ENCODE measurements around the gene NDUFB6.
A peak's percentile ranks its signal among the peaks of the same experiment; 100 is the strongest.
"Not testable (repeated sequence)": the region's sequence is repeated elsewhere in the genome, so short reads cannot be mapped to it uniquely, and the experiment has no call there.

The NDUFB6 gene

DNA sequence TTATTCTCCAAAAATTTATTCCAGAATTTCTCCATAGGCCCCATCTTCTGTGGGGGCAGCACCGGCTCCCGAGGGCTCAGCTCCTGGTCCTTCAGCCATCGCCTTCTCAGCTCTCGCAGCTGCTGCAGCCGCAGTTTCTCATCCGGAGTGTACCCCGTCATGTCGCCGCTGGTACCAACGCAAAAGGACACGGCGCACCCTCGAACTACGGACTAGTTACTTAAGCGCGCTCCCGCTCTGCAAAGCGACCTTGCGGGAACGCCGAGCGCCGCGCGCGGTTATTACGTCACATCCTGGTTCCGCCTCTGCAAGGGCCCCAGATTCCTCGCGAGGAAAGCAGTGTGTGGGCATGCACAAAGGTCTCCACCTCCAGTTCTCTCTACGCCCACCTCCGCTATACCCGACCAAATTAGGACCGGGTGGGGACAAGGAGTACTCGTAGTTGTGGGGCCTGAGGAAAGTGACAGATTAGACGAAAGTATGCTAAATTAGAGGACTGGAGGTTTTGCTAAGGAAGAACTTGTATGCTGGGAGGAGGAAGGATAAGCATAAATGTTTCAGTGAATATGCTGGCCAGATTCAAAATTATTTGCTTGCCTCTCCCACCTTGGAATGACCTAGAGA is at the start of gene NDUFB6:
Gene NDUFB6, minus strand, starts transcription at position 260 of the 624 bp plus-strand sequence. Its CDS starts 99 bp downstream, at position 161.
- DNase-seq (ENCODE audit: low read depth in 2 of 2), result peak; percentile 90 to 92

DNA sequence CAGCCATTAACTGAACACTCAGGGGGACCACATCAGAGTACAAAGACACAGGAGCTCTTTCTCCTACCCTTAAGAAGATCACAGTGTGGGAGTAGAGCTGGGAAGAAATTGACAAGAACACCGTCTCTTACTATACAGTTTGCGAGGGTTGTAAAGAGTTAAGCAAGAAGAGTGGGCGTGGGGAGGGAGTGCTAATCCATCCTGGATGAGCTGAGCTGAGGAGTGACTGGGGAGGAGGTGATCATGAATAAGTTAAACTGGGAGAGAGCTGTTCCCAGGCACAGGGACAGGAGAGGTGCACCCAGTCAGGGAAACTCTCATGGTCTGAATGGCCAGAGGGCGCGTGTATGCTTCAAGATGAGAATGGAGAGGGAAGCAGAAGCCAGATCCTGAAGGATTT is 45.3 kb upstream of the NDUFB6 start:
- no peak for DNase-seq (ENCODE audit: low read depth in 2 of 2)

DNA sequence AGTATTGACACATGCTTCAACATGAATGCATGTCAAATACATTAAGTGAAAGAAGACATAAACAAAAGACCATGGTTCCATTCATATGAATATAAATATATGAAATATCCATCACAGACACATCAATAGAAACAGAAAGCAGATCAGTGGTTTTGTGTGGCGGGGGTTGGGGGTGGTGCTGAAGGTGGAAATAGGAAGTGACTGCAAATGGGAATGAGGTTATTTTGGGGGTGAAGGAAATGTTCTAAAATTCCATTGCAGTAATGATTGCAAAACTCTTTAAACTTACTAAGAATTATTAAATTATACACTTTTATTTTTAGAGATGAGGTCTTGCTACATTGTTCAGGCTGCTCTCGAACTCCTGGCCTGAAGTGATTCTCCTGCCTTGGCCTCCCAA is 33.9 kb upstream of the NDUFB6 start:
- no peak for DNase-seq (ENCODE audit: low read depth in 2 of 2)

DNA sequence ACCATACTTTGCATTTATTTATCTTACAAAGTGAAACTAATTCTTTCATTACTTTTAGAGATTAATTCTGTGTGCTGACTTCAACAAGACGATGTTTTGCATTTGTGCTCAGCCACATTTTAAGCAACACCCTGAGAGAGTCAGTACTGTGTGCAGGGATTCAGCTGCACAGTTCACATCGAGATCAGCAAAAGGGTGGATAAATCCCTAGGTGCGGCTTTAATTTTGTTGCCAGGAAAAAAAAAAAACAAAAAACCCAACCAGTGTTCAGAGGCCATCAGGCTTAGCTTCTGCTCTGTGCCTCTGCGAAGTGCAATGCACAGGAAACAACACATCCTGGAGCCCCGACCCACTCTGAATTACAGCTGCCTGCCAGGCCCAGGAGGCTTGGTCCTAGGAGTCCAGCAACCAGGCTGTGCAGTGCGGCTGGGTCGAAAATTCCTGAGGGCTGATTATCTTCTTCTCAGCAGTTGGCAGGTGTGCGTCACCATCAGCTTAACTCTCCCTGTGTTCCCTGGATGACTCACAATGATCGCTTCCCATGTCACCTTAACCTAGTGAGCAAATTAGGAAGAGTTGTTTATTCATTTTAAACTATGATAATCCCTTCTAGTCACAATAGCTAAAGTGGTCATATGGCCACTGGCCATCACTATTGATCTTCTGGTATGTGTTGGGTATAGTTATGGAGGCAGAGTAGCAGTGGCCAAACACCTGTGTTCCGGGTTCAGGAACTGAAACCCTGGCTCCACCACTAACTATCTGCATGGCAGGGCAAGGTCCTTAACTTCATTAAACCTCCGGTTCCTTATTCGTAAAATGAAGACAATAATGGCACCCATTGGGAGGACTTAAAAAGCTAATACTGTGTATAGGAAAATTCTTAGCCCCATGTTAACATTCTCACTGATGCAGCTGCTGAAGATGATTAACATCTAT is 31.2 kb upstream of the NDUFB6 start:
- no peak for DNase-seq (ENCODE audit: low read depth in 2 of 2)

DNA sequence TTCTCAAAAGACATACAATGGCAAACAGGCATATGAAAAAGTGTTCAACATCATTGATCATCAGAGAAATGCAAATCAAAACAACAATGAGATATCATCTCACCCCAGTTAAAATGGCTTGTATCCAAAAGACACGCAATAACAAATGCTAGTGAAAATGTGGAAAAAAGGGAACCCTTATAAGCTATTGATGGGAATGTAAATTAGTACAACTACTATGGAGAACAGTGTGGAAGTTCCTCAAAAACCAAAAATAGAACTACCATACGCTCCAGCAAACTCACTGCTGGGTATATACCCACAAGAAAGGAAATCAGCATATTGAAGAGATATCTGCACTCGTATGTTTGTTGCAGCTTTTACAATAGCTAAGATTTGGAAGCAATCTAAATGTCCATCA is 26.1 kb upstream of the NDUFB6 start:
- DNase-seq (ENCODE audit: low read depth in 2 of 2), result not testable (repeated sequence)

DNA sequence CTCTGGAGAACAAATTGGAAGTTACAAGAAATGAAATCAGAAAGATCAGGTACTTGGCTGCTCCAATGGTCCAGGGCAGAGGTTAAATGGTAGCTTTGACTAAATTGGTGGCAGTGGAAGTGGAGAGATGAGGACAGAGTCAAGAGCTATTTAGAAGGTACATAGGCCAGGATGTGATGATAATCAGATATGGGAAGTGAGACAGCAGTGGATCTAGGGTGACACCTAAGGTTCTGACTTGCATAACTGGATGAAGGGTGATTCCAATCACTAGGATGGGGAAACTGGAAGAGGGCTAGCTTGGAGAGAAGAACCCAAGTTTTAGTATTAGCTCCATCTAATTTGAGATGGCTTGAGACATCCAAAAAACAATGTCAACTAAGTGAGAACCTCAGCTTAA is 24.0 kb upstream of the NDUFB6 start:
- no peak for DNase-seq (ENCODE audit: low read depth in 2 of 2)

DNA sequence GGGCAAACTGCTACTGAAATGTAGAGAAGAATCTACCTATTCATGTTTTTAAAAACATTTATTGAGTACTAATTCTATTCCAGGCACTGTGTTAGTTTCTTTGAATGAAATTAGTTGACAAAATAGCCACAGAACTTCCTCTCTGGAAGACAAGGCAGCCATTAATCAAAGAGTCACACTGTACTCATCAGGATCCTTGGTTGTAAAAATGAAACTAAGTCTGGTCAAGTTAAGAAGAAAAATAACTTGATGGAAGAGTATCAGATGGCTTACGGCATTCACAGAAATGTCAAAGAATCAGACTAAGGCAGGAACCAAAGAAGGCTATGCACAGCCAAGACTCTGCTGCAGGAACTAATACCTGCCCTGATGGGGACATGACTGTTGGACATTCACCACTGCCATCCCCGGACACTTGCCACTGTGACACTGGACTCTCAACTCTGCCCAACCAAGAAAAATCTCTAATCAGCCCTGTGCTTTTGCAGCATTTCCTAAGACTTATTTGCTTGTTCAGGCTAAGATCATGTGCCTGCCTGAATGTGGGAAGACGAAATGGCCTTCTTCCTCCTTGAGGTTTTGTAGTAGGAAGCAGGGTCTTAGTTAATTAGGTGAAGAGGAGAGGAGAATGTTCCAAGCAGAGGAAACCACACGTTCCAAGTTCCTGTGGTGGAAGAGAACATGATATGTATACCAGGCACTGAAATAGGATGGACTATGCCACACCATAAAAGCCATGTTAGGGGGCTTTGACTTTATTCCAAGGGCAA is 23.3 kb upstream of the NDUFB6 start:
- no peak for DNase-seq (ENCODE audit: low read depth in 2 of 2)

DNA sequence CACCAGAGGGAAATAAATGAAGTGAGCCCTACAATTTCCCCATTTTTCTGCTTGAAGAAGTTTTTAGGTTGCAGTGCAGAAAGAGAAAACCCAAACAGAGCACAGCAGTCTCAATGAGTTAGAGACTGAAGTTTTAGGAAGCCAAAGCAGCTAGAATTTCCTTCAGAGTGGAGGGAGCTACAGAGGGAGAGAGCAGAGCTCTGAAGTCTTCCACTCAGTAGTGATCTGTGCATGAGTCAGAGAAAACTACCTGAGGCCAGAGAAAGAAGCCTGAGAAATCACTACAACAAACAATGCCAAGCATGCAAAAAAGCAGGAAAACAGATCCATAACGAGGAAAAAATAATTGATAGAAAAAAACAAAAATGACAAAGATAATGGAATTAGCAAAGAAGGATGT is 17.9 kb upstream of the NDUFB6 start:
- DNase-seq (ENCODE audit: low read depth in 2 of 2), result no peak

DNA sequence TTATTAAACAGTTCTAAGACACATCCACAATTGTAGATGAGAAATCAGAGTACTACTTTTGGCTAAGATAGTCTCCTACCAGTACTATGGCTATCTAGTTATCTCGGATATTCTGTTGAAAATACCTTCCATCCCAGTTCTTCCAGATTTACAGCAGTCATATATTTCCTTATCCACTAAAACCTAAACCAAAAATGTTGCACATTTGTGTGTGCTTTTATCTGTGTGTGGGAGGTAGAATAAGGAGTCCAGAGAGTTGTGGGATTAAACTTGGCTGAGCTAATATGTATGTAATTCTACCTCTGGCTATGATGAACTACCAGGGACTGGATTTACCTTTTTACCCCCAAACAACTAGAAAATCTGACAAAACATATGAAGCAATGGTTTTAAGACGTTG is 17.5 kb upstream of the NDUFB6 start:
- DNase-seq (ENCODE audit: low read depth in 2 of 2), result no peak

DNA sequence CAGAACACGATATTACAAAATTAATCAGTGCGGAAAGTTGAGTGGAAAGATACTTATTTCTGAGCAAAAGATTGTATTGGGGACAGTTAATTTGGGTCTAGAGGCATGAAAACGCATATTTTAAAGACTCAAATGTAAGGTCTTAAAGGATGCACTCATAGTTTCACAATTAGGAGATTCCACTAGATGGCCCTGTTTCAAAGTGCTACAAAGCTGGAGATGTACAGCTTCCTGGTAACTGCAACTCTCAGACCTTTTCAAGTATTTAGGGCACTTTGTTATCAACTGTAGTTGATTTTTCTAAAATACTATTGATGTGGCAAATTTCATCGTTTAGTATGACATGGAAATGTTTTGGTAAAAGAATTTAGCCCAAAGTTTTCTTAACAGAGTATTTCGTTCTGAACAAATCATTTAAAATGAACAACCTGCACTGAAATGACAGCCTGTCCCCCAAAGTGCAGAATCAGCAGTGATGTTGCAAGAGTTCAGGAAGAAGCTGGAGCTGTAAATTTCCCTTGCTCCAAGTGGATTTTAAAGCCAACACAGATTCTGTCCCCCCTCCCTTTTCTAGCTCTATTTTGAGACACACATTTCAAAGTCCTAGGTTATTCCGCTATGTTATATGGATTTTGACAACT is 16.2 kb upstream of the NDUFB6 start:
- DNase-seq (ENCODE audit: low read depth in 2 of 2), result no peak

DNA sequence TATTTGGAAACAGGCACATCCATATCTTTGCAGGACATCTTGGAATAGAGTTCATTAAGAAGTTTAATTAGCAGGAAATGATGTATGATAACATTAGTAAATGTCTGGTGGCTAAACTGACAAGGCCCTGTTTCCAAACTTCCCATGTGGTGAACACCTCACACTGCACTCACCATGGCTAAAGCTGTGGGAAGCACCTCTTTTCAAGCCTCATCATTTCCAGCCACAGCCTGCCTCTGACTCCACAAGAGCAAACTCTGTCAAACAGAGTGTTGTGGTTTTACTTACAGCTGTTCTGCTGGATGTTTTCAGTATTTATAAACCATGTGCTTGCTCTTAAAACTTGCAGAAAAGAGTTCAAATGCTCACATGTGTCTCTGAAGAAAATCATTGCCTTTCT is 14.9 kb upstream of the NDUFB6 start:
- DNase-seq (ENCODE audit: low read depth in 2 of 2), result no peak

DNA sequence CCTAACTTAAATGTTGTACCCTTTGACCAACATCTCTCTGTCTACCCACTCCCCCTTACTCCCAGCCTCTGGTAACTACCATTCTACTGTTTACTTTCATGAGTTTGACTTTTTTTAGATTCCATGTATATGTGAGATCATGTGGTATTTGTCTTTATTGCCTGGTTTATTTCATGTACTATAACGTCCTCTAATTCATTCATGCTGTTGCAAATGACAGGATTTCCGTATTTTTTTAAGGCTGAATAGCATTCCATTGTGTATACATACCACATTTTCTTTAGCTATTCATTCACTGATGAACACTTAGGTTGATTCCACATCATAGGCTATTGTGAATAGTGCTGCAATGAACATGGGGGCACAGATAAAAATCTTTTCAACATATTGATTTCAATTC is 11.8 kb upstream of the NDUFB6 start:
- DNase-seq (ENCODE audit: low read depth in 2 of 2), result no peak

DNA sequence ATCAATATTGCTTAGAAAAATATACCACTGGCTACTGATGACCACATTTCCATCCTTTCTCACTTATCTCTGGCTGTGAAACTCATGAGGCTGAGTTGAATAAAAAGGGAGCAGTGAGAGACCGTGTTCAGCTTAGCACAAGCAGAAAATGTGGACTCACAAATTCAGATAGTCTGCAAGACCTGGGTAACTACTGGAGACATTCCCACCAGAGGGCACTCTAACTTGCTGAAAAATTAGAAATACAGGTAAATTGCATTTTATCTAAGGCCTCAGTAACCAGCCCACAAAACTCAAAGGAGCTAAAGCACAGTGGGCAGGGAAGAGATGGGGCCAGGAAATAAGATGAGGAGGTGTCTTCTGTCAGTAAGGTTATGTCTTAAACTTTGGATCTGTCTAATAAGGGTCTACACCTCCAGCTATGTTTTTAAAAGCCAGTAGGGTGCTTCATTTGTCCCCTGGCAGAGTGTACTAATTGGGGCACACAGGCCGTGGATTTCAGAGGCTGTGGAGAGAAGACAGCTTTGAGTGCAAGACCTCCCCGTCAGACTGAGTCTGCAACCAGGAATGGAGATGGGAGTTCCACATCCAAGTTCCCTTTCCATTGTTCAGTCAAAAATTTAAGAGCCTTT is 8.7 kb upstream of the NDUFB6 start:
- DNase-seq (ENCODE audit: low read depth in 2 of 2), result peak in 1 of 2 donors; percentile 9

DNA sequence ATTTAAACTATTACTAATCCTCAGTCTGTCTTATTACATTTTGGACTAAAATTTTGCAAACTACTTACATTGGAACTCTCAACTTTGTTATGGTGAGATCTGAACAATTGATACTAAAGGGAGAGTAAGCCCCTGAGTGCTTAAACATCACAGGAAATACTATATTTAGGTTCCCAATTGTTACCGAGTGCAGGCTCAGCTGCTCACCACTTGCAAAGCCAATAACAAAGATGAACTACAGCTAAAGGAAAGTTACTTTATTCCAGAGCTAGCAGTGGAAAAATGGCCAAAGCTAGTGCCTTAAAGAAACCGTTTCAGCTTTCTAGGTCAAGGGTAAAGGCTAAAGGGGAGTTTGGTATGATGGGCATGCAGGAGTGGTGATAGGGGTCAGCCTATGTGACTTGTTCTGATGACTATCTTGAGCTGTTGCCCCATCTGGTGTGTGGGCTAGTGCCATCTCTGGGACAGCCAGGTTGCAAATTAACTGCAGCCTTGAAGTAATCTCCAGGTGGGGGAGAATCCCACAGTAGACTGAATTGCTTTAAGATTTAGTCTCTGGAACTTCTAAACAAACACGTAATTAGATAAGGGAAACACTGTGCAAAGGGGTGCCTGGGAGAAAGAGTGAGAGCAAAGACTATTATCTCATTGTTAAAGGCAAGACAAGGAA is 7.8 kb upstream of the NDUFB6 start:
- DNase-seq (ENCODE audit: low read depth in 2 of 2), result no peak

DNA sequence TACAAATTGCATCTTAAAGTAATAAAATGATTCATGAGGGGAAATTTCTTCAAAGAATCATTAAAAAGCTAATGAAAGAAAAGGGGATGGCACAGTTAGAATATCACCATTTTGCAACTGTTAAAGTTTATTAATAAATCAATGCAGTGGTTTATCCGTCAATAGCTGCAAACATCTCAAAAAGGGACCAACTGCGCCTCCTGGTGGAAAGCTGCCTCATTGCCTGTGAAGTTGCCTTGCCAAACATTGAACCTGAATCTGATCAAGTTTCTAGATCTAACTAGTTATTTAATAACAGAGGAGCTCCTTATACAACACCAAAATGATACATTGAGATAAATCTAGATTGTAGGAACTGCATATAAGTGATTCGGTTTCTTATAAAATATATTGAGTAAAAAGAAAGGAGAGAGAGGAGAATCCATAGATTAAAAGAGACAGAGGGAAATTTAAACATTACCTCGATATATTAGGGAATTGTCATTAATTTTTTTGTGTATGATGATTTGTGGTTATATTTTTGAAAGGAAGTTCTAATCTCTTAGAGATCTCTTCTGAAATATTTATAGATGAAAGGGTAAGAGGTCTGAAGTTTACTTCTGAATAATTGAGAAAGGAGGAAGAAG is 6.9 kb upstream of the NDUFB6 start:
- peak; percentile 70 to 81 for DNase-seq (ENCODE audit: low read depth in 2 of 2)

DNA sequence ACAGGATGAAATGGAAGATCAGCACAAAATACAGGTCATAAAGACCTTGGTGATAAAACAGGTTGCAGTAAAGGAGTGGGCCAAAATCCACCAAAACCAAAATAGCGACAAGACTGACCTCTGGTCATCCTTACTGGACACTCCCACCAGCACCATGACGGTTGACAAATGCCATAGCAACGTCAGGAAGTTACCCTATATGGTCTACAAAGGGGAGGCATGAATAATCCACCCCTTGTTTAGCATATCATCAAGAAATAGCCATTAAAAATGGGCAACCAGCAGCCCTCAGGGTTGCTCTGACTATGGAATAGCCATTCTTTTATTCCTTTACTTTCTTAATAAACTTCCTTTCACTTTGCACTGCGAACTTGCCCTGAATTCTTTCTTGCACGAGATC is 6.0 kb upstream of the NDUFB6 start:
- no peak for DNase-seq (ENCODE audit: low read depth in 2 of 2)

DNA sequence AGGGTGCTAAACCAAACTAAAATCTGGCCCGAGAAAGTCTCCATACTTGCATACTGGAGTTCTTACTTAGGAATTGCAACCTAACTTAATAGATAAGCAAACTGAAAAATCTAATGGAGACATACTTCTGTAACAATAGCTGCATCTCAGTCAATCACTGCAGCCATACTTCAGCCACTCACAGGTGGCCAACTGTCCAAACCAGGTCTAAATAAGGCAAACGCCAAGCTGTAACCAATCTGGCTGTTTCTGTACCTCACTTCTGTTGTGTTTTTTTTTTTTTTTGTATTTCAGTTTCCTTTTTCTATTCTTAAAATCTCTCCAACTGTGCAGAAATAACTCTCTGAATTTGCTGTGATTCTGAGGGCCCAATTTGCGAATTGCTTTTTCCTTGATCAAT is 4.4 kb upstream of the NDUFB6 start:
- DNase-seq (ENCODE audit: low read depth in 2 of 2), result no peak

DNA sequence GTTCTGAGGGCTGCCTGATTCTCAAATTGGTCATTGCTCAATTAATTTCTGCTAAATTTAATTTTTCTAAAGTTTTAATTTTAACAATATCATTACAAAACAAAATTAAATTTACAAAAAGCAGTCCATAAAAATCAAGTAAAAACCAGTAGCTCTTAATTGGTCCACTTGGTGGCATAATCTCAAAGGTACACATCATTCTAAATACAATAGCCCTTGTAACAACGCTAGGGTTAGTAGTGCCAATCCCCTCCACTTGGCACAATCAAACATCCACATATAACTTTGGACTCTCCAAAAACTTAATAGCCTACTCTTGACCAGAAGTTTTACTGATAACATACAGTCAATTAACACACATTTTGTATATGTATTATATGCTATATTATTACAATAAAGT is 1.9 kb upstream of the NDUFB6 start:
- DNase-seq (ENCODE audit: low read depth in 2 of 2), result no peak

DNA sequence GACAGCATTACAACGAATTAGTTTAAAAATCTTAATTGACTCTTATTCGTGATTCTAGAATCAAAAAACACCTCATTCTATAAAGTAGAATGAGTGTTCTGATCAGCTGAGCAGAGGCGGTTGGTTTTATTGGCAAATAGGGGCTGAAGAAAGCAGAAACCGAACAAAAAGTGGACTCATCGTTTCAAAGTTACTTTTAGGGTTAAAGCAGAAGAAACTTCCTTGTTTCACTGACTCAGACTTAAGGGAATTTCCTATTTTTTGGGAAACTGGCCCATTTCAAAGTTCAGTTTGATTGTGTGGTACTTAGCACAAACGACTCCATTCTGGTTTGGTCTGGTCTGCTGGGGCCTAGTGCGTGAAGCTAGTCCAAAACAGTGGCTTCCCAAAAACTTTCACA is 862 bp upstream of the NDUFB6 start:
- DNase-seq (ENCODE audit: low read depth in 2 of 2), result no peak
